GM12878 (cell line): Measurements from ENCODE around the gene FAM163A. TPM values are rescaled to one million over a fixed set of nuclear protein-coding genes. Genes with fewer than 3 reads are reported as not detected.

Experiments
- ATAC-seq: fragments of 200-7000 bp; cut with Tn5 transposase; 3 replicates; pipeline ENCODE4 v1.9.1; 2020; ENCODE audit warnings: mild to moderate bottlenecking, moderate library complexity
- BruUV-seq: library from RNA; stranded (reverse); fragments of 400-500 nt; replicated peaks from 2 replicates; lab custom pipeline; 2021; lab: Mats Ljungman, UMichigan
- CTCF ChIA-PET: fragments of 300-600 bp; sonication (Branson Sonifier 250); formaldehyde crosslinking; extraction: SDS; loops from one replicate; lab custom pipeline; 2021; ENCODE audit warnings: inconsistent platforms; lab: Yijun Ruan, JAX
- POLR2A ChIA-PET: fragments of 350-600 bp; formaldehyde crosslinking; extraction: SDS; loops from one replicate; lab custom pipeline; 2021; ENCODE audit warnings: inconsistent platforms; lab: Charles Lee
- RAD21 ChIA-PET: fragments of 300-600 bp; sonication (Branson Sonifier 250); formaldehyde crosslinking; loops from one replicate; lab custom pipeline; 2023; ENCODE audit warnings: antibody characterized with exemption; ENCODE audit not compliant: unreplicated experiment; lab: Charles Lee
- SMC1A ChIA-PET: fragments of 300-600 bp; sonication (Branson Sonifier 250); formaldehyde crosslinking; loops from one replicate; lab custom pipeline; 2023; ENCODE audit not compliant: unreplicated experiment, uncharacterized antibody; lab: Charles Lee
- DNase-seq: peaks from one replicate; pipeline ENCODE4 v3.0.0-alpha.2; 2011; ENCODE audit warnings: low read depth, low spot score
- FAIRE-seq: peaks from 3 replicates; lab custom pipeline; 2011; peaks lifted over from hg19 to GRCh38; lab: Jason Lieb, UNC
- H2AFZ ChIP-seq: 2 replicates; pipeline ENCODE4 v1.6.0; 2011; ENCODE audit warnings: low read depth, low read length, control low read depth; ENCODE audit not compliant: control insufficient read depth
- H3K27ac ChIP-seq: 2 replicates; pipeline ENCODE4 v1.5.1; 2011; ENCODE audit warnings: control low read depth; ENCODE audit not compliant: control insufficient read depth, insufficient read depth
- H3K27me3 ChIP-seq, 2 experiments: replicated peaks in 1 of 2; 2 replicates each; pipeline versions ENCODE4 v1.6.0 to v1.6.1; 2011; ENCODE audit warnings: low read length in 1 of 2; ENCODE audit not compliant: control insufficient read depth in 2 of 2, insufficient read depth in 2 of 2
- H3K36me3 ChIP-seq, 2 experiments: 2 replicates each; pipeline ENCODE4 v1.5.1; 2011; ENCODE audit warnings: low read length in 1 of 2; ENCODE audit not compliant: control insufficient read depth in 2 of 2, insufficient read depth in 2 of 2
- H3K4me1 ChIP-seq: 2 replicates; pipeline ENCODE4 v1.6.1; 2011; ENCODE audit warnings: mild to moderate bottlenecking, low read length, moderate library complexity, mixed read lengths; ENCODE audit not compliant: control insufficient read depth, insufficient read depth
- H3K4me2 ChIP-seq: 2 replicates; pipeline ENCODE4 v1.6.0; 2011; ENCODE audit warnings: control low read depth; ENCODE audit not compliant: control insufficient read depth, insufficient read depth
- H3K4me3 ChIP-seq: fragments of 200-600 bp; sonication (generic); 2 replicates; pipeline ENCODE4 v1.5.1; 2016
- H3K79me2 ChIP-seq: 2 replicates; pipeline ENCODE4 v1.6.0; 2011; ENCODE audit warnings: low read length; ENCODE audit not compliant: control insufficient read depth, insufficient read depth
- H3K9ac ChIP-seq: 2 replicates; pipeline ENCODE4 v1.8.0; 2011; ENCODE audit warnings: low read length, control low read depth, mixed read lengths; ENCODE audit not compliant: control insufficient read depth, insufficient read depth
- H3K9me3 ChIP-seq: replicated peaks from 3 replicates; pipeline ENCODE4 v1.5.1; 2011; ENCODE audit warnings: mild to moderate bottlenecking, low read length; ENCODE audit not compliant: control insufficient read depth, insufficient read depth
- H4K20me1 ChIP-seq: 2 replicates; pipeline ENCODE4 v1.6.0; 2011; ENCODE audit not compliant: control insufficient read depth, insufficient read depth
- BACH1 ChIP-seq: fragments of 450-650 bp; IDR thresholded peaks from 2 replicates; pipeline ENCODE4 v1.6.1; 2017; ENCODE audit warnings: mild to moderate bottlenecking, borderline replicate concordance
- BHLHE40 ChIP-seq, 2 experiments: fragments of 450-650 bp in 1 of 2; IDR thresholded peaks; 2 replicates each; pipeline ENCODE4 v1.6.1; 2011 to 2017; ENCODE audit warnings: low read depth in 2 of 2, borderline replicate concordance in 1 of 2, improper control_type of control experiment in 1 of 2, low read length in 1 of 2, mild to moderate bottlenecking in 1 of 2
- CTCF ChIP-seq, 3 experiments: IDR thresholded peaks in 2 of 3; conservative IDR thresholded peaks in 1 of 3; 2 replicates each; pipeline ENCODE4 v1.5.1; 2011; ENCODE audit warnings: low read depth in 3 of 3, low read length in 3 of 3, mild to moderate bottlenecking in 3 of 3, control low read depth in 2 of 3, moderate library complexity in 2 of 3, inconsistent platforms in 1 of 3, mixed read lengths in 1 of 3; ENCODE audit not compliant: control insufficient read depth in 2 of 3, insufficient read depth in 1 of 3; ENCODE audit errors: extremely low read depth in 1 of 3
- EGR1 ChIP-seq, 2 experiments: IDR thresholded peaks; 1 replicate in 1 of 2; 2 replicates in 1 of 2; pipeline ENCODE4 v1.6.1; 2011 to 2012; ENCODE audit warnings: low read depth in 2 of 2, low read length in 2 of 2, borderline replicate concordance in 1 of 2, mild to moderate bottlenecking in 1 of 2, moderate library complexity in 1 of 2
- PAX8 ChIP-seq: fragments of 450-650 bp; IDR thresholded peaks from 2 replicates; pipeline ENCODE4 v1.6.1; 2017; ENCODE audit warnings: mild to moderate bottlenecking, moderate library complexity
- POLR2A ChIP-seq: IDR thresholded peaks from 2 replicates; pipeline ENCODE4 v1.6.1; 2011; ENCODE audit warnings: low read depth, mild to moderate bottlenecking, low read length
- RELB ChIP-seq: fragments of 450-650 bp; IDR thresholded peaks from 2 replicates; pipeline ENCODE4 v1.6.1; 2017; ENCODE audit warnings: low read depth, mild to moderate bottlenecking, moderate library complexity
- SMC3 ChIP-seq: IDR thresholded peaks from 2 replicates; pipeline ENCODE4 v1.6.1; 2011; ENCODE audit warnings: low read length, improper control_type of control experiment, borderline replicate concordance
- SP1 ChIP-seq: IDR thresholded peaks from one replicate; pipeline ENCODE4 v1.6.1; 2011; ENCODE audit warnings: low read depth, low read length
- ZBTB33 ChIP-seq: fragments of 450-650 bp; IDR thresholded peaks from 2 replicates; pipeline ENCODE4 v1.6.1; 2017; ENCODE audit warnings: mild to moderate bottlenecking
- ZBTB40 ChIP-seq: fragments of 450-650 bp; IDR thresholded peaks from 2 replicates; pipeline ENCODE4 v1.6.1; 2016; ENCODE audit warnings: mild to moderate bottlenecking, moderate library complexity, borderline replicate concordance
- WGBS: methylation state at CpG from one replicate; pipeline ENCODE4 v1.1.6; 2016; ENCODE audit warnings: low lambda C conversion rate; ENCODE audit not compliant: insufficient replicate concordance, insufficient coverage; ENCODE audit errors: missing lambda C conversion rate; 5-methylcytosine and 5-hydroxymethylcytosine counted together
- in situ Hi-C: fragments of 300-500 bp; cut with MboI; formaldehyde crosslinking; loops from 9 replicates; pipeline ENCODE4 v1.14.3; 2018; ENCODE audit warnings: mixed read lengths
- intact Hi-C: fragments of 100-400 bp; cut with micrococcal nuclease; formaldehyde crosslinking; loops from one replicate; pipeline ENCODE4 v1.14.2; 2022; ENCODE audit not compliant: unreplicated experiment
- polyA plus RNA-seq, 11 experiments: library from polyadenylated mRNA; depleted of rRNA in 4 of 11; unstranded in 6 of 11; stranded (reverse) in 5 of 11; fragments of >200 nt; fragmentation: Nextera tagmentation in 4 of 11; fragmentation: Illumina TruSeq in 1 of 11; extraction: Ambion mirVana in 4 of 11; extraction: Trizol in 1 of 11; gene quantifications; 1 replicate in 1 of 11; 2 replicates in 10 of 11; pipeline versions ENCODE4 v1.2.1 to v1.2.3, GENCODE V29; 2011 to 2016; ENCODE audit warnings: inconsistent platforms in 2 of 11, missing spikeins in 2 of 11, low read depth in 1 of 11
- total RNA-seq, 4 experiments: library from RNA; depleted of rRNA in 3 of 4; stranded (reverse); fragments of >200 nt in 3 of 4; fragmentation: Illumina TruSeq in 1 of 4; extraction: Trizol in 1 of 4; gene quantifications; 2 replicates each; pipeline versions ENCODE4 v1.2.1 to v1.2.3, GENCODE V29; 2013 to 2021
- TF ChIP-seq, protein P1 (sequence below): fragments of 450-650 bp; IDR thresholded peaks from 2 replicates; pipeline ENCODE4 v1.6.1; 2016; ENCODE audit warnings: mild to moderate bottlenecking

FAM163A gene
- total and polyA plus RNA-seq, 10 of the 15 experiments (the other 5 are each of a cell fraction or from before 2014, with no cell fraction given), result not detected

- SMC1A ChIA-PET, result interaction anchor here (0.9 to 1.3 kb wide), 3 partner anchors 8 to 18 kb away, joined by 3 read pairs; no protein-coding TSS in a partner anchor
- Histone ChIP-seq H3K4me1 (no peaks in the 10 kb centered on the region), H4K20me1 (no peaks in the 10 kb centered on the region), H2AFZ (no peak overlapping the region), H3K4me3 (no peak overlapping the region), H3K9me3 (no peaks in the 10 kb centered on the region), H3K27me3 (peaks cover 6% of the 10 kb centered on the region in 2 experiments; a peak in 3 of 4 replicates), H3K36me3 (no peaks in the 10 kb centered on the region), H3K9ac (no peak overlapping the region), H3K4me2 (no peak overlapping the region), H3K27ac (no peak overlapping the region), H3K79me2 (no peaks in the 10 kb centered on the region)
- ATAC-seq (no peak), DNase-seq (no peak), FAIRE-seq (no peak)
- WGBS, result 2% methylated on average over 4 of the region's 4 CpGs
- CTCF ChIA-PET, result no interaction called here
- BruUV-seq, result no TSS peak
- intact Hi-C loops (no loop called here), in situ Hi-C loops (no loop called here)
- RAD21 ChIA-PET, result no interaction called here
- POLR2A ChIA-PET, result no interaction called here
- TF ChIP-seq PAX8, result no peak
- TF ChIP-seq BACH1, result no peak
- no peak for TF ChIP-seq ZBTB33
- TF ChIP-seq CTCF (IDR thresholded peaks at IDR 0.05 in 2 of 3, conservative IDR thresholded peaks at IDR 0.05 in 1 of 3; ENCODE audit: control insufficient read depth in 2 of 3, extremely low read depth in 1 of 3, insufficient read depth in 1 of 3, low read depth in 3 of 3, low read length in 3 of 3), result no peak
- TF ChIP-seq BHLHE40 (IDR thresholded peaks at IDR 0.05; ENCODE audit: borderline replicate concordance in 1 of 2, low read depth in 2 of 2, low read length in 1 of 2), result no peak
- TF ChIP-seq ZBTB40, result no peak
- TF ChIP-seq, protein P1, sequence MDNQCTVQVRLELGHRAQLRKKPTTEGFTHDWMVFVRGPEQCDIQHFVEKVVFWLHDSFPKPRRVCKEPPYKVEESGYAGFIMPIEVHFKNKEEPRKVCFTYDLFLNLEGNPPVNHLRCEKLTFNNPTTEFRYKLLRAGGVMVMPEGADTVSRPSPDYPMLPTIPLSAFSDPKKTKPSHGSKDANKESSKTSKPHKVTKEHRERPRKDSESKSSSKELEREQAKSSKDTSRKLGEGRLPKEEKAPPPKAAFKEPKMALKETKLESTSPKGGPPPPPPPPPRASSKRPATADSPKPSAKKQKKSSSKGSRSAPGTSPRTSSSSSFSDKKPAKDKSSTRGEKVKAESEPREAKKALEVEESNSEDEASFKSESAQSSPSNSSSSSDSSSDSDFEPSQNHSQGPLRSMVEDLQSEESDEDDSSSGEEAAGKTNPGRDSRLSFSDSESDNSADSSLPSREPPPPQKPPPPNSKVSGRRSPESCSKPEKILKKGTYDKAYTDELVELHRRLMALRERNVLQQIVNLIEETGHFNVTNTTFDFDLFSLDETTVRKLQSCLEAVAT, result no peak
- TF ChIP-seq SP1, result no peak
- TF ChIP-seq RELB, result no peak
- no peak for TF ChIP-seq EGR1 (IDR thresholded peaks at IDR 0.05; ENCODE audit: borderline replicate concordance in 1 of 2, low read depth in 2 of 2, low read length in 2 of 2)
- no peak for TF ChIP-seq POLR2A
- no peak for TF ChIP-seq SMC3
Observed at GRCh38 chr1:179745743-179746142, 2.7 kb downstream of the FAM163A start.
